GM10266 (cell line): ENCODE measurements around the gene ENAH.
"Not testable (repeated sequence)": the region's sequence is repeated elsewhere in the genome, so short reads cannot be mapped to it uniquely, and the experiment has no call there.

ENCODE experiments used
- DNase-seq: peaks from one replicate; pipeline ENCODE4 v3.0.0; 2012; ENCODE audit errors: extremely low spot score
- TF ChIP-seq, protein P1 (sequence below): IDR thresholded peaks from 2 replicates; pipeline ENCODE4 v1.5.1; 2012; ENCODE audit warnings: mild to moderate bottlenecking, low read depth; ENCODE audit not compliant: control insufficient read depth, insufficient read depth; ENCODE audit errors: missing control alignments

ENAH gene

GRCh38 chr1:225522588-225523262 lies 130.2 kb downstream of the ENAH start:
- DNase-seq: no peak
- TF ChIP-seq, protein P1, sequence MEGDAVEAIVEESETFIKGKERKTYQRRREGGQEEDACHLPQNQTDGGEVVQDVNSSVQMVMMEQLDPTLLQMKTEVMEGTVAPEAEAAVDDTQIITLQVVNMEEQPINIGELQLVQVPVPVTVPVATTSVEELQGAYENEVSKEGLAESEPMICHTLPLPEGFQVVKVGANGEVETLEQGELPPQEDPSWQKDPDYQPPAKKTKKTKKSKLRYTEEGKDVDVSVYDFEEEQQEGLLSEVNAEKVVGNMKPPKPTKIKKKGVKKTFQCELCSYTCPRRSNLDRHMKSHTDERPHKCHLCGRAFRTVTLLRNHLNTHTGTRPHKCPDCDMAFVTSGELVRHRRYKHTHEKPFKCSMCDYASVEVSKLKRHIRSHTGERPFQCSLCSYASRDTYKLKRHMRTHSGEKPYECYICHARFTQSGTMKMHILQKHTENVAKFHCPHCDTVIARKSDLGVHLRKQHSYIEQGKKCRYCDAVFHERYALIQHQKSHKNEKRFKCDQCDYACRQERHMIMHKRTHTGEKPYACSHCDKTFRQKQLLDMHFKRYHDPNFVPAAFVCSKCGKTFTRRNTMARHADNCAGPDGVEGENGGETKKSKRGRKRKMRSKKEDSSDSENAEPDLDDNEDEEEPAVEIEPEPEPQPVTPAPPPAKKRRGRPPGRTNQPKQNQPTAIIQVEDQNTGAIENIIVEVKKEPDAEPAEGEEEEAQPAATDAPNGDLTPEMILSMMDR: no peak

- TF ChIP-seq, protein P1: no peak
- no peak for DNase-seq
Measured at GRCh38 chr1:225520587-225521227, 132.2 kb downstream of the ENAH start.

GRCh38 chr1:225519166-225519863 lies 133.6 kb downstream of the ENAH start:
- TF ChIP-seq, protein P1: no peak
- DNase-seq: no peak

- no peak for DNase-seq
- TF ChIP-seq, protein P1: no peak
Measured at GRCh38 chr1:225517697-225518096, 135.2 kb downstream of the ENAH start.

DNA sequence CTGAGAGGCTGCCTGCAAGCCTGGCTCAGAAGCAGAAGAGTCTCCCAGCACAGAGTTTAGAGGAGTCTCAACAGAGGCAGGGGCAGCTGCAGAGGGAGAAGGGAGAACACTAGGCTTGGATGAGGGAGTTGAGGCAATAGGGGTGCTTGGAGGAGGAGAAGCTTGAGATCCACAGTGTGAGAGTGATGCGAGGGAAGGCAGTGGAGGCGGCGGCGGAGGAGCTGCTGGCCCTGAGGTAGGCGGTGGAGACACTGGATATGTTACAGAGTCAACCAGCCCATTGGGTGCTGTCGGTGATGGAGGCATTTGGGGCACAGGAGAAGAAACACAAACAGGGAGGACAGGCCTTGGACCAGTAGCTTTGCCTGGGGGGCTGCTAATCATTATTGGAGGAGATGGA lies 135.7 kb downstream of the ENAH start:
- no peak for DNase-seq
- TF ChIP-seq, protein P1: no peak

- DNase-seq: no peak
Measured at GRCh38 chr1:225514671-225515081, 138.2 kb downstream of the ENAH start.

GRCh38 chr1:225513576-225513975 lies 139.3 kb downstream of the ENAH start:
- DNase-seq: not testable (repeated sequence)

More at GRCh38 chr1:225514671-225515081, 138.2 kb downstream of the ENAH start:
- TF ChIP-seq, protein P1: no peak
